PFSK-1 (cell line): ENCODE measurements around the gene PARN.

Experiments used
- FOXP2 ChIP-seq: optimal IDR thresholded peaks from 2 replicates; pipeline ENCODE3; 2011; ENCODE audit warnings: borderline replicate concordance, control low read depth, inconsistent platforms; ENCODE audit not compliant: insufficient read depth; ENCODE audit errors: extremely low read length, extremely low read depth
- POLR2AphosphoS5 ChIP-seq: IDR thresholded peaks from 2 replicates; pipeline ENCODE4 v1.6.1; 2012; ENCODE audit warnings: low read depth, mild to moderate bottlenecking, control low read depth, low read length, moderate library complexity
- SIN3A ChIP-seq: IDR thresholded peaks from 2 replicates; pipeline ENCODE4 v1.6.1; 2012; ENCODE audit warnings: mild to moderate bottlenecking, low read length, moderate library complexity, borderline replicate concordance; ENCODE audit not compliant: insufficient read depth
- TAF1 ChIP-seq: IDR thresholded peaks from 2 replicates; pipeline ENCODE4 v1.6.1; 2012; ENCODE audit warnings: low read length, control low read depth, borderline replicate concordance; ENCODE audit not compliant: insufficient read depth
- TF ChIP-seq, protein P1 (sequence below), 2 experiments: IDR thresholded peaks; 2 replicates each; pipeline versions ENCODE4 v1.6.1 to v1.8.0; 2011 to 2012; ENCODE audit warnings: low read depth in 2 of 2, low read length in 2 of 2, control low read depth in 1 of 2, inconsistent platforms in 1 of 2, mild to moderate bottlenecking in 1 of 2, moderate library complexity in 1 of 2; ENCODE audit not compliant: insufficient read depth in 1 of 2

The PARN gene

GRCh38 chr16:14562691-14563491 is 67.2 kb downstream of the PARN start:
- TF ChIP-seq POLR2AphosphoS5 (no peak), FOXP2 (no peak), TAF1 (no peak), SIN3A (no peak)
- TF ChIP-seq, protein P1, sequence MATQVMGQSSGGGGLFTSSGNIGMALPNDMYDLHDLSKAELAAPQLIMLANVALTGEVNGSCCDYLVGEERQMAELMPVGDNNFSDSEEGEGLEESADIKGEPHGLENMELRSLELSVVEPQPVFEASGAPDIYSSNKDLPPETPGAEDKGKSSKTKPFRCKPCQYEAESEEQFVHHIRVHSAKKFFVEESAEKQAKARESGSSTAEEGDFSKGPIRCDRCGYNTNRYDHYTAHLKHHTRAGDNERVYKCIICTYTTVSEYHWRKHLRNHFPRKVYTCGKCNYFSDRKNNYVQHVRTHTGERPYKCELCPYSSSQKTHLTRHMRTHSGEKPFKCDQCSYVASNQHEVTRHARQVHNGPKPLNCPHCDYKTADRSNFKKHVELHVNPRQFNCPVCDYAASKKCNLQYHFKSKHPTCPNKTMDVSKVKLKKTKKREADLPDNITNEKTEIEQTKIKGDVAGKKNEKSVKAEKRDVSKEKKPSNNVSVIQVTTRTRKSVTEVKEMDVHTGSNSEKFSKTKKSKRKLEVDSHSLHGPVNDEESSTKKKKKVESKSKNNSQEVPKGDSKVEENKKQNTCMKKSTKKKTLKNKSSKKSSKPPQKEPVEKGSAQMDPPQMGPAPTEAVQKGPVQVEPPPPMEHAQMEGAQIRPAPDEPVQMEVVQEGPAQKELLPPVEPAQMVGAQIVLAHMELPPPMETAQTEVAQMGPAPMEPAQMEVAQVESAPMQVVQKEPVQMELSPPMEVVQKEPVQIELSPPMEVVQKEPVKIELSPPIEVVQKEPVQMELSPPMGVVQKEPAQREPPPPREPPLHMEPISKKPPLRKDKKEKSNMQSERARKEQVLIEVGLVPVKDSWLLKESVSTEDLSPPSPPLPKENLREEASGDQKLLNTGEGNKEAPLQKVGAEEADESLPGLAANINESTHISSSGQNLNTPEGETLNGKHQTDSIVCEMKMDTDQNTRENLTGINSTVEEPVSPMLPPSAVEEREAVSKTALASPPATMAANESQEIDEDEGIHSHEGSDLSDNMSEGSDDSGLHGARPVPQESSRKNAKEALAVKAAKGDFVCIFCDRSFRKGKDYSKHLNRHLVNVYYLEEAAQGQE (IDR thresholded peaks at IDR 0.05; ENCODE audit: insufficient read depth in 1 of 2, low read depth in 2 of 2, low read length in 2 of 2), result no peak

- TF ChIP-seq, protein P1 (IDR thresholded peaks at IDR 0.05; ENCODE audit: insufficient read depth in 1 of 2, low read depth in 2 of 2, low read length in 2 of 2), result no peak
- TF ChIP-seq FOXP2, result no peak
- no peak for TF ChIP-seq TAF1
- TF ChIP-seq POLR2AphosphoS5, result no peak
- TF ChIP-seq SIN3A, result no peak
Measured at GRCh38 chr16:14560523-14560922, 69.5 kb downstream of the PARN start.

DNA sequence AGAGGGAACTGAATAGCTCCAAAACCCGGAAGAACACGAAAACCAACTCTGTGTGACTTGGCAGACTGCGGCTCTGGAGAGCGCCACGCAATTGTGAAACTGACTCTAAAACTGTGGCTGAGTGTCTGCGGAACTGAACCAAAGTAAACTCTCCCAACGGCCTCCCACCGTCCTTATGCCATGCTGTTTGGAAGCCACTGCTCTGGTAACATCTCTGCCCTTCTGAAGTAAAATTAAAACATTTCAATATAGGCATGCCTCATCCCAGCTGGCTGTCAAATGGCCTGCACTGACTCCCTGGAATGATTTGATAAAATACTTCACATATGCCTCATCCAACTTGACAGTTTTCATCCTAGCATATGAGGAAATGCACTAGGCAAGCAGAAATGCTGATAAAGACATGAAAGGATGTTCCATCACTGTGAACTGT is 70.2 kb downstream of the PARN start:
- TF ChIP-seq FOXP2 (no peak), TAF1 (no peak), POLR2AphosphoS5 (no peak), SIN3A (no peak)
- TF ChIP-seq, protein P1 (IDR thresholded peaks at IDR 0.05; ENCODE audit: insufficient read depth in 1 of 2, low read depth in 2 of 2, low read length in 2 of 2), result no peak

GRCh38 chr16:14553447-14553846 is 76.6 kb downstream of the PARN start:
- no peak for TF ChIP-seq SIN3A
- TF ChIP-seq, protein P1 (IDR thresholded peaks at IDR 0.05; ENCODE audit: insufficient read depth in 1 of 2, low read depth in 2 of 2, low read length in 2 of 2), result no peak
- TF ChIP-seq FOXP2, result no peak
- no peak for TF ChIP-seq POLR2AphosphoS5
- TF ChIP-seq TAF1, result no peak

DNA sequence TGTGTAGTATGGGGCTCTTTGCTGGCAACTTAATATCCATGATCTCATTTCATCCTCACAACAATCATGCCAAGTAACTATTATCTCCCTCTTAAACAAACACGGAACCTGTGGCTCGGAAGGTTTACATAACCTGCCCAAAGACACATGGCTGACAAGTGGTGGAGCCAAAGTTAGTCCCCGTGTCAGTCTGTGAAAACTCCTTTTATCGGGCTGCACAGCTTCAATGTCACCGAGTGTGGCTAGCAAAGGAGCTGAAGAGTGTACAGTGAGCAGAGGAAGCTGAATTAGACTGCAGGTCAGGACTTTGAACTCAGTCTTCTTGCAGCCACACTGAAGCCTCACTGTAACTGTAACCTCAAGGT is 80.3 kb downstream of the PARN start:
- TF ChIP-seq, protein P1 (IDR thresholded peaks at IDR 0.05; ENCODE audit: insufficient read depth in 1 of 2, low read depth in 2 of 2, low read length in 2 of 2), result no peak
- TF ChIP-seq FOXP2 (no peak), SIN3A (no peak), TAF1 (no peak), POLR2AphosphoS5 (no peak)
